GM18951 (cell line): ENCODE data around the gene NCKAP5.

Experiments
- POLR2A ChIP-seq: IDR thresholded peaks from 4 replicates; pipeline ENCODE4 v1.6.1; 2011; ENCODE audit warnings: mild to moderate bottlenecking; ENCODE audit not compliant: insufficient read length, insufficient read depth; ENCODE audit errors: extremely low read depth
- in situ Hi-C: fragments of 300-500 bp; cut with MboI; formaldehyde crosslinking; loops from one replicate; pipeline ENCODE4 v1.12.0; 2022; ENCODE audit warnings: low sequenced_read_pairs, mixed read lengths, inconsistent platforms; ENCODE audit not compliant: unreplicated experiment

The NCKAP5 gene

GRCh38 chr2:132633635-132634034 is 934.6 kb downstream of the NCKAP5 start:
- TF ChIP-seq POLR2A: no peak
- in situ Hi-C loops: no loop called here

GRCh38 chr2:132632000-132632649 is 936.1 kb downstream of the NCKAP5 start:
- no peak for TF ChIP-seq POLR2A
- in situ Hi-C loops: no loop called here

- TF ChIP-seq POLR2A: no peak
- in situ Hi-C loops: no loop called here
Observed at GRCh38 chr2:132627536-132627935, 940.7 kb downstream of the NCKAP5 start.

- TF ChIP-seq POLR2A: no peak
- in situ Hi-C loops: no loop called here
Observed at GRCh38 chr2:132623096-132623839, 945.0 kb downstream of the NCKAP5 start.
